ENCODE measurements around the gene LSS.

GRCh38 chr21:46243960-46244361 is 15.4 kb upstream of the LSS start:
- no peak for TF ChIP-seq CTCF (IDR thresholded peaks at IDR 0.05)
- TF ChIP-seq POLR2AphosphoS5 (IDR thresholded peaks at IDR 0.05), result no peak
- TF ChIP-seq POLR2A (IDR thresholded peaks at IDR 0.05), result no peak

Measured in transverse colon (tissue), 4 donors.